ENCODE results near the gene MTF2. TPM values are rescaled to one million over a fixed set of nuclear protein-coding genes. Genes with fewer than 3 reads are reported as not detected.

The MTF2 gene
- total and polyA plus RNA-seq, 9 of the 15 experiments (the other 6 are each of a cell fraction or from before 2014, with no cell fraction given) = 29.3 to 124 (median 57.7) TPM

- TF ChIP-seq COPS2 (conservative IDR thresholded peaks at IDR 0.05) = no peak
- 0 out of 2 replicates have a peak, but pooled peaks have one; percentile 60 for TF ChIP-seq RHOXF2B (CRISPR knock-in tag; conservative IDR thresholded peaks at IDR 0.05)
- TF ChIP-seq, protein P1, sequence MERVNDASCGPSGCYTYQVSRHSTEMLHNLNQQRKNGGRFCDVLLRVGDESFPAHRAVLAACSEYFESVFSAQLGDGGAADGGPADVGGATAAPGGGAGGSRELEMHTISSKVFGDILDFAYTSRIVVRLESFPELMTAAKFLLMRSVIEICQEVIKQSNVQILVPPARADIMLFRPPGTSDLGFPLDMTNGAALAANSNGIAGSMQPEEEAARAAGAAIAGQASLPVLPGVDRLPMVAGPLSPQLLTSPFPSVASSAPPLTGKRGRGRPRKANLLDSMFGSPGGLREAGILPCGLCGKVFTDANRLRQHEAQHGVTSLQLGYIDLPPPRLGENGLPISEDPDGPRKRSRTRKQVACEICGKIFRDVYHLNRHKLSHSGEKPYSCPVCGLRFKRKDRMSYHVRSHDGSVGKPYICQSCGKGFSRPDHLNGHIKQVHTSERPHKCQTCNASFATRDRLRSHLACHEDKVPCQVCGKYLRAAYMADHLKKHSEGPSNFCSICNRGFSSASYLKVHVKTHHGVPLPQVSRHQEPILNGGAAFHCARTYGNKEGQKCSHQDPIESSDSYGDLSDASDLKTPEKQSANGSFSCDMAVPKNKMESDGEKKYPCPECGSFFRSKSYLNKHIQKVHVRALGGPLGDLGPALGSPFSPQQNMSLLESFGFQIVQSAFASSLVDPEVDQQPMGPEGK (CRISPR knock-in tag; IDR thresholded peaks at IDR 0.05; ENCODE audit: borderline replicate concordance) = no peak
- no peak for TF ChIP-seq ZBTB34 (CRISPR knock-in tag; IDR thresholded peaks at IDR 0.05)
- TF ChIP-seq RBBP5 (IDR thresholded peaks at IDR 0.05; ENCODE audit: borderline replicate concordance, insufficient read depth, low read length, poor library complexity, severe bottlenecking) = no peak
- TF ChIP-seq NCOR1 (IDR thresholded peaks at IDR 0.05) = no peak
- no peak for TF ChIP-seq SAFB2 (IDR thresholded peaks at IDR 0.05; ENCODE audit: borderline replicate concordance, low read depth, low read length, severe bottlenecking)
- no peak for TF ChIP-seq HNRNPL (IDR thresholded peaks at IDR 0.05; ENCODE audit: low read depth, low read length)
- TF ChIP-seq TEAD4 (IDR thresholded peaks at IDR 0.05; ENCODE audit: low read length) = no peak
- TF ChIP-seq TEAD4 (CRISPR knock-in tag; IDR thresholded peaks at IDR 0.05; ENCODE audit: borderline replicate concordance) = no peak
- TF ChIP-seq PTRF (tag; IDR thresholded peaks at IDR 0.05) = no peak
- peak; percentile 81 to 84 for TF ChIP-seq E2F6 (IDR thresholded peaks at IDR 0.05; ENCODE audit: borderline replicate concordance in 1 of 2, extremely low read depth in 1 of 2, insufficient read depth in 1 of 2, insufficient read length in 1 of 2, low read depth in 1 of 2, low read length in 1 of 2, poor library complexity in 1 of 2, severe bottlenecking in 1 of 2)
- TF ChIP-seq POLR3G (IDR thresholded peaks at IDR 0.05; ENCODE audit: extremely low read depth, insufficient read length, insufficient replicate concordance) = no peak
- TF ChIP-seq SNRNP70 (optimal IDR thresholded peaks at IDR 0.05; ENCODE audit: low read depth, low read length) = no peak
- no peak for TF ChIP-seq TCFL5 (CRISPR knock-in tag; conservative IDR thresholded peaks at IDR 0.05)
- peak; percentile 25; the same call in 1 of the 2 replicates for TF ChIP-seq ELF1 (tag; IDR thresholded peaks at IDR 0.05)
- peak; percentile 78 for TF ChIP-seq HMGN3 (IDR thresholded peaks at IDR 0.05; ENCODE audit: borderline replicate concordance, extremely low read depth, insufficient read length, low read depth, low read length)
- no peak for TF ChIP-seq SNIP1 (IDR thresholded peaks at IDR 0.05; ENCODE audit: low read depth)
- TF ChIP-seq, protein P2, sequence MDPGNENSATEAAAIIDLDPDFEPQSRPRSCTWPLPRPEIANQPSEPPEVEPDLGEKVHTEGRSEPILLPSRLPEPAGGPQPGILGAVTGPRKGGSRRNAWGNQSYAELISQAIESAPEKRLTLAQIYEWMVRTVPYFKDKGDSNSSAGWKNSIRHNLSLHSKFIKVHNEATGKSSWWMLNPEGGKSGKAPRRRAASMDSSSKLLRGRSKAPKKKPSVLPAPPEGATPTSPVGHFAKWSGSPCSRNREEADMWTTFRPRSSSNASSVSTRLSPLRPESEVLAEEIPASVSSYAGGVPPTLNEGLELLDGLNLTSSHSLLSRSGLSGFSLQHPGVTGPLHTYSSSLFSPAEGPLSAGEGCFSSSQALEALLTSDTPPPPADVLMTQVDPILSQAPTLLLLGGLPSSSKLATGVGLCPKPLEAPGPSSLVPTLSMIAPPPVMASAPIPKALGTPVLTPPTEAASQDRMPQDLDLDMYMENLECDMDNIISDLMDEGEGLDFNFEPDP (CRISPR knock-in tag; IDR thresholded peaks at IDR 0.05) = no peak
- TF ChIP-seq HDAC2 (IDR thresholded peaks at IDR 0.05) = peak; percentile 30; the same call in 1 of the 2 replicates
These were observed 101.0 kb downstream of the MTF2 start, which contains the start of gene TMED5 (continued) for GRCh38 chr1:93179886-93180722.

All from K562 (cell line).